Activated CD4-positive, alpha-beta T cell treated with anti-CD3 and anti-CD28 coated beads, Interleukin-10, Interleukin-2, amounts not matched to agents 100 ng/mL and 50 ng/mL, durations not matched to agents 16 hours and 8 hours (primary cell): ENCODE measurements around the gene MPST.

ENCODE experiments used
- DNase-seq: peaks from one replicate; pipeline ENCODE4 v3.0.0-alpha.2; 2020

Gene MPST

DNA sequence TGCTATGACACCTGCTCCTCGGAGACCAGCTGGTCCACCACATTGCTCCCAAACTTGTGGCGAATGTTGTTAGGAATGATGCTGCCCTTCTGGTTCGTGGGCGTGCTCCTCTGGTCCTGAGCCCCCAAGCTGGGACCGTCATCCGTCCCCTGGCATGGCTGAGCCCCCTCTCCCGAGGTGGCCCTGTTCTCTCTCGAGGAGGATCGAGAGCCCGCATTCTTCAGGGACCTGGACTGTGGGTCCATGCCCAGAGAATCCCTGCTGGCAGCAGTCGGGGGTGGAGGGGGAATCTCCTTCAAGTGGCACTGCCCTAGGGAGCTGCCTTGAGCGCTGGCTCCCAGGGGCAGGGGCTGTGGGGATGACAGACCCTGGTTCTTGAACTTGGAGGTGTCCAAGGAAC, 17.7 kb upstream of the MPST start:
- DNase-seq, result no peak

DNA sequence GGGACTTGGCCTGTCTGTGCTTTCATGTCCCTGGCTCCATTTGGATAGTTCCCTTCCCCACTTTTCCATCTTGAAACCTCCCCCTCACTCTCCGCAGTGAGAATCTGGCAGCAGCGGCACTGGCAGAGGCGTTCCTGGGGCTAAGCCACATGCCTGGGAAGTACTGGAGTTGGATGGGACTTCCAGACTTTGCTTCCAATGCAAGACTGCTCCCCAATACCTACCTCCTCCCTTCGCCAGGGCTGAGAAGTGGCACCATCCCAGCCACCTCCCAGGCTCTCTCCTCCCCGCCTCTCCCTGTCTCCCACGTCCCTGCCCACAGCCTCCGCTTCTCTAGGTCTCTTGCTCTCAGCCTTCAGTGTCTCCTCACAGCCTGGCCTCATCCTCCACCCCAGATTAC, 16.9 kb upstream of the MPST start:
- no peak for DNase-seq

DNA sequence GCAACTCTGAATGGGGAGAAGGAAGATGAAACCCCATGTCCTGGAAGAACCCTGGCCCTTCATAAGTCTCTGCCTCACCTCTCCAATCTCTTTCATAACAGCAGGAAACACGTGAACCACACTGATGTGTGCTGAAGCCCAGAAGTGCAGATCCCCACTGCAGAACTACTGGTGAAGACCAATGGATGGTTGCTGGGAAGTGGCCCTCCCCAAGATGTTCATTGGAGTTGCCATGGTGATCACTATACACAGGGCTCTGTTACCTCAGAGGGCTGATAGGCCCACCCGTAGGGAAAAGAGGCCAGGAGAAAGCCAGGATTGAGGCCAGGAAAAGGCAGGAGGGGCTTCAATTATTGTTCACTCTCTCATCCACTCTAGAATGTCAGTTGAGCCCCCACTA, 11.9 kb upstream of the MPST start:
- no peak for DNase-seq

DNA sequence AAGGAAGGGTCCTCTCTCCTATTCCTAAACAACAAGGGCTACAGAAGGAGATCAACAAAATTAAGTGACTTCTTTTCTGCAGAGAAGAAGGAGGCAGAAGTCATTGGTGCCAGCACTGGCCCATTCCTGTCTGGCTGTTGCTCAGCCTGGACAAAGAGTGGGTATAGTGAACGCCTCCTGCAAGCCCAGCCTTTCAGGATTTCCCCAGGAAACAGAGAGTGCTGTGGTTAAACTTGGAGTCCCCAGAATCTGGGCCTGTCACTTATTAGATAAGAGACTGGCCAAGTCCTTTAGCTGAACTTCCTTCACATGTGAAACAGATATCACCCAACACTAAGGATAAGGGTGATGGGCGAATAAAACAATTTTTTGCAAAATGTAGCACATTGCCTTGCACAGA, 11.2 kb upstream of the MPST start:
- DNase-seq, result no peak

DNA sequence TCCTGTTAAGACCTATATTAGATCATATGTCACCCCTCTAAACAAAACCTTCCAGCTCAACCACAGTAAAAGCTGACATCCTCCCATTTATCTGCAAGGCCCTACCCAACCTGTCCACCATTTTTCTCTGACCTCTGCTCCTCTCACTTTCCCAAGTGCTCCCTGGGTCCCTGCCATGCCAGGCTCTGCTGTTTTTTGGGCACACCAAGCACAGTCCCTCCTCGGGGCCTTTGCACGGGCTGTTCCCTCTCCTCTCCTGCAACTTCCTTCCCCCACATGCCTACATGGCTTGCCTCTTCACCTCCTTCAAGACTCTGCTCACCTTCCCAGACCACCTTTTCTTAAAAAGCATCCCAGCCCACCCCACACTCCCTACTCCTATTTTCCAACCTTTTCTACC, 10.1 kb upstream of the MPST start:
- DNase-seq, result no peak

DNA sequence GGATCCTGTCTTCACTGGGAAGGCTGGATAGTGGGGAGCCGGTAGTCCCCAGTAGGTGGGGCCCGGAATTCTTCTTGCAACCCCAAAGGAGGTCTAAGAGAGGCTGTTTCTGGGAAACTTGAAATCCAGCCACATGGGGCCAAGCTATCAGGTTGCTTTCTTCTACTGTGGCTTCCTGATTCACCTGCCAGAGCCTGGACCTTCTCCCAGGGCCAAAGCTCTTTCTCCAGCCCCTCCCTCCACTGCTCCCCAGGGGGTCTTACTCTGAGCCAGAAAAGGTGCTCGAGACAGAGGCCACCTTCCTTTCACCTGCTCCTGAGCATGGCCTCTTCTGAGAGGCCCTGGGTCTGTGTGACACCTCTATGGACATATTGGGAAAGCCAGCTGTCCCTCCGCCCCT, 9.4 kb upstream of the MPST start:
- DNase-seq, result no peak

DNA sequence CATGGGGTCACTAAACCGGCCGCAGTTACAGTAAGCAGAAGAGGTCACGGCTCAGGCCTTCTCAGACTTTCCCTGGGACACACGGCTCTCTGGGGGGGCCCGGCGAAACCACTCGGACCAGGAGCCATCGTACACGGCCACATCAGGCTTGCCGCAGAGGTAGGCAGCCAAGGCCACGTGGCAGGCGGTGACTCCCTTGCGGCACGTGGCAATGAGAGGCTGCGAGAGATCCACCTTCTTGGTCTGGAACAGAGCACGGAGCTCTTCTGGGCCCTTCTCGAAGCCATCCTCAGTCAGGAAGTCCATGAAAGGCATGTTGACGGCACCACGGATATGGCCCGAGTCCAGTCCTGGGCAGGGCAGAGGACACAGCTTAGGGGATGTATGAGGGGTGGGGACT, 8.6 kb upstream of the MPST start:
- DNase-seq, result no peak

DNA sequence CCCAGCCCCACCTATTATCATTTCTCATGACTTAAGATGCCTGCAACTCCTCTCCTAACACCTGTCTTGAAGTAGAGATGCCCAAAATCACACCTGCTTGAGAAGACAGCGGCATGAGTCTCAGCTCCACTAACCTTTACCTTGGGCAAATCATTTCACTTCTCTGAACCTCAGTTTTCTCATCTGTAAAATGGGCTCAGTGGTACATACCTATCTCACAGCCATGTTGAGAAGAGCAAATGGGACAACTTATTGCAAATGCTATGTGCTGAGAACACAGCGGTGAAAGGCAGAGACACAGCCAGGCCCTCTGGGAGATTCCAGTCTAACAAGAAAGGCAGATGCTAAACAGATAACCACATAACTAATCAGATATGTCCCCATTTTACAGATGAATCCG, 8.1 kb upstream of the MPST start:
- DNase-seq, result no peak

DNA sequence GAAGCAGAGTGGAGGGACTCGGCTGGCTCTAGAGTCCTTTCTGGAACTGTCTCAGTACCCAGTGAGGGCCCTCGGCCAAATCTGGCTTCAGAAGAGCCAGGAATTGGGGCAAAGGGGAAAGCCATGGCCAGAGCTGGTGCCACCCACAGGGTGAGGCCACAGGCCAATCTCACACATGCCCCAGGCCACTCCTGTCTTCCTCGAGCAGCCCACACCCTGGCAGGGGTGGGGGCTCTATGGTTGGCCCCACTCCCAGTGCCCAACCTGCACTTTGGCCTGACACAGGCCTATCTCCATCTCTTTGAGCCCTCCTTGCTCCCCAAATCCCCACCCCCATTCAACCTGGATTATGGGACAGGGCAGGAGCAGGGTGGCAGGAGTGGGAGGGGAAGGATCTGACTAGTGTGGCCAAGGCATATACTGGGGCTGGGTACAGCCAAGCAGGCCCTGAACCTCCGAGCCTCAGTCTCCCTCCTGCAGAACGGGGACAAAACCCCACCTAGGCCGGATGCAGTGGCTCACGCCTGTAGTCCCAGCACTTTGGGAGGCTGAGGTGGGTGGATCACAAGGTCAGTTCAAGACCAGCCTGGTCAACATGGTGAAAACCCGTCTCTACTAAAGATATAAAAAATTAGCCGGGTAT, 7.2 kb upstream of the MPST start:
- no peak for DNase-seq

DNA sequence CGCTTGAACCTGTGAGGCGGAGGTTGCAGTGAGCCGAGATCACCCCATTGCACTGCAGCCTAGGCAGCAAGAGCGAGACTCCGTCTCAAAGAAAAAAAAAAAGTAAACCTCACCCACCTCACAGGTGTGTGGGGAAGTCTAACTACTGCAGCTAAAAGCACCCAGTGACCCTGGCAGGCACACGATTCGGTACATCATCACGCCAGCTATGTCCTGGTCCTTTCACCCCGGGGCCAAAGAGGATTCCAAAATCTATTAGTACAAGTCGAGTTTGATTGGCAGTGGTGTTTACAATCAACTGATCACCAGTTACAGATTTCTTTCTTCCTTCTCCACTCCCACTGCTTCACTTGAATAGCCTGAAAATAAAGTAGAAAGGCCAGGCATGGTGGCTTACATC, 6.6 kb upstream of the MPST start:
- no peak for DNase-seq

DNA sequence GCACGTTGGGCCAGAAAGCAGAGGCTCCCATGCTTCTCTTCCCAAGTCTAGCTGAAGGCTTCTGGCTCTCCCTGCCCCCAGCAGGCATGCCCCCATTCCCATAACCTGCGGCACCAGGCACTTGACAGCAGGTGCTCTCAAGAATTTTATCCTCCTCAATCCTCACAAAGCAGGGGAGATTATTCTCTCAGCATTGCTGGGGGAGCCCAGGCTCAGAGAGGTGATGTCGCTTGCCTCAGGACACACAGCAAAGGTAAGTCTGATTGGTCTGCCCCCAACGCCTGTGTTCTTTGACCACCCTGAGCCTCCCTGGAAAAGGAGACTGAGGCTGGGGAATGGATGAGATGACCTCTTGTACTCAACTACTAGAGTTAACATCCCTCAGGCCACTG, 5.1 kb upstream of the MPST start:
- DNase-seq, result no peak

DNA sequence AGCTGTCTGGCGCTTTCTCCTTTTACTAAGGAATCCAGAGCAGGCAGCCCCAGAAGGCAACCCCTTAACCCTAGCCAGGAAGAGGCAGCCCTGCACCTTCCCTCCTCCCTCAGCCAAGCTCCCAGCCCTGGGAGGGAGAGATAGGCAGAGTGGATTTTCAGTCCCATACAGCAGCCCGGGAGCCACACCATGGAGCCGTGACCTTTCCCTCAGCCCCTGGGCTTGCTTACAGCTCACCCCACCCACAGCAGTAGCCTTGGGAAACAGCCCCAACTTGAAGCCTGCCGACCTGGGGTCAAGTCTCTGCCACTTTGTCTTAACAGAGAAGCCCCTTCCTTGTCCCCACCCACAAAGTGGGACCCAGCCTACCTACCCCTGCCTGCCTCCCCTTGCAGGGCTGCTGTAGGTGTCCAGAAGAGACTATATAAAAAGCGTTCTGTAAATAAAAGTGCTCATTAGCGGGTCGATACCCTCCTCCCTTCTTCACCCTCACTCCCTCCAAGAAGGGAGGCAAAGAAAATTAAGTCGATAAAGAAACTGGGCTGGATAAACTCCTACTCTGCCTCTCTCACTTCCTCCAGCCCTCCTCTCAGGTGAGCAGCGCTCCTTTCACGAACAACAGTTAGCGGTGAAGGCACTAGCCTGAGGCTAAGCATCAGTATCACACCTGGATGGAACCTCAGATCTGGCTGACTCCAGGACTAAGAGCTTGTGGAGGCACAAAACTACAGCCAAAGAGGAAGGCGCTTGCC, 4.5 kb upstream of the MPST start:
- DNase-seq, result no peak

DNA sequence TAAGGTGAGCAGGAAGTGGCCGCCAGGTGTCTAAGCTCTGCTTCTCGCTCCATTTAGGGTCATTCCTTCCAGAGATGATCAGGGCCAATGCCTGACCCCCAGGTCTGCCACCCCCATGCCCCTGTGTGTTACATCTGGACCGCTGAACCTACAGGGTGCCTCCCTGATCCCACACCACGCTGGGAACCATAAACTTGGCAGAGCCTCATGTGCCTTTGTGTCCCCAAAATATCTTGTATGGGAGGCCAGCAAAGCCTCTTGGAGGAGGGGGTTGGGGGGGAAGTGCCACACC, 4.0 kb upstream of the MPST start:
- DNase-seq, result no peak

DNA sequence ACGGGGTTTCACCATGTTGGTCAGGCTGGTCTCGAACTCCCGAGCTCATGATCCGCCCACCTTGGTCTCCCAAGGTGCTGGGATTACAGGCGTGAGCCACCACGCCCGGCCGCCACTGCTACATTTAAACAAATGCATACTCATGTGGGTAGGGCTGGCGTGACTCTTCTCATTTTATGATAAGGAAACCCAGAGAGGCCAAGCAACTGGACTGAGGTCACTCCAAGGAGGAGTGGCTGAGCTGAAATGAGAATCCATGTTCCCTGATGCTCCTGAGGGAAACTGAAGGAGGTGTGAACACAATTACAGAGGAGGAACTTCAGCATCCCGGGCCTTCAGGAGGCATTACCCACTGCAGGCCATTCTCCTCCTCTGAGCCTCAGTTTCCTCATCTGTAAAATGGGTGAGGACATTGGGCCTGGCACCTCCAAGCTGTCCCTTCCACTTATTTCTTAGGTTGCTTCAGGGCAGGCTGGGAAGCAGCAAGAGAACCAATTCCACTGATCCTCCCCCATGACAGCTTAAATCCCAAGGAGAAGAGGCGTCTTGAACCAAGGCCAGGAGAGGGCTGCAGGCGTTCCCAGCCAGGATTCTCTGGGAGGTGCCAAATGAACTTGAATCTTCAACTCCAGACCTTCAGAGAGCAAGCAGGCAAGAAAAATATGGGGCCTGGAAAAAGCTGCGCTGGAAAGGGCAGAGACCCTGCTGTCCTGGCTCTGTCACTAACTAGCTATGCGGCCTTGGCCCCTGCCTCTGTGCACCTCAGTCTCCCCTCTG, 3.2 kb upstream of the MPST start:
- no peak for DNase-seq

DNA sequence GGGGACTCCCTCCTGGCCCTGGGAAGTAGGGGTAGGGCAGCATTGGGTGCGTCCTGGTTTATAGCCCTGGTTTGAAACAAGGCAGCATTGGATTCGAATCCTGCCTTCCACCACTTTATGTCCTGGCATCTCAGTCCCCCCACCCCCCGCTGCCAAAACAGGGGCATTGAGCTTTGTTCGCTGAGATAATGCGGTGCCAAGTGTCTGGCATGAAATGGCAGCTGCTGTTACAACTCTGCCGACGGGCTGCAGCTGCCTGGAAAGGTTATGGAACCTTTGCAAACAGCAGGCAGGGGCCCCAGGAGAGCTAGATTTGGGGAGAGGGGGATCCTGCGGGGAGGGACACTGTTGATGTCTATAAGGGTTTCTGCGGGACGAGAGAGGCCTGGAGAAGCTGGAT, 2.2 kb upstream of the MPST start:
- no peak for DNase-seq

DNA sequence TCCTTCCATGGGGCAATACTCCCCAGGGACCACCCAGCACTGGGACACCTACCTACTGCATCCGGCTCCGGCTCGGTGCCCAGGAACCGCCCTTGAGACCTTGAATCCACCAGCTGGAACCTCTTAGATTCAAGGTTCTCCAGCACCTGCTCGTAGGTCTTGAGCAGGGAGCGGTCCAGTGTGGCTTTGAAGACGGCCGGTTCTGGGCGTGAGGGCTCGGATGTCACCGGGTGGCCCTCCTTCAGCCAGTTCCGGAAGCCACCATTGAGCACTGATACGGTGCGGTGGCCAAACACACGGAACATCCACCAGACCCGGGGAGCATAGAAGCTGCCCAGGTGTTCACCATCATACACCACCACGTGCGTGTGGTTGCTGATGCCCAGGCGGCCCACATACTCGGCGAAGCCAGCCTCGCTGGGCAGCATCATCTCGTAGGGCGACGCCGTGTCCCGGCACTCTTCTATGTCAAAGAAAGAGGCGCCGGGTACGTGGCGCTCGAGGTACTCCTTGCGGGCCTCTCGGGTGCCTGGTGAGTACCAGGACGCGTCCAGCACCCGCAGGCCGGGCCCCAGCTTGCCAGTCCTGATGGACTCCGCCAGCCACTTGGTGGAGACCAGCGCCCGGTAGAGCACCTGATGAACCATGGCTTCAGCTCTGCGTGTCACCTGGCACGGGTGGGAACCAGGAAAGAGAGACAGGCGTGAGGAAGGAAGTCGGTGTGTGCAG, 1.3 kb upstream of the MPST start:
- no peak for DNase-seq

DNA sequence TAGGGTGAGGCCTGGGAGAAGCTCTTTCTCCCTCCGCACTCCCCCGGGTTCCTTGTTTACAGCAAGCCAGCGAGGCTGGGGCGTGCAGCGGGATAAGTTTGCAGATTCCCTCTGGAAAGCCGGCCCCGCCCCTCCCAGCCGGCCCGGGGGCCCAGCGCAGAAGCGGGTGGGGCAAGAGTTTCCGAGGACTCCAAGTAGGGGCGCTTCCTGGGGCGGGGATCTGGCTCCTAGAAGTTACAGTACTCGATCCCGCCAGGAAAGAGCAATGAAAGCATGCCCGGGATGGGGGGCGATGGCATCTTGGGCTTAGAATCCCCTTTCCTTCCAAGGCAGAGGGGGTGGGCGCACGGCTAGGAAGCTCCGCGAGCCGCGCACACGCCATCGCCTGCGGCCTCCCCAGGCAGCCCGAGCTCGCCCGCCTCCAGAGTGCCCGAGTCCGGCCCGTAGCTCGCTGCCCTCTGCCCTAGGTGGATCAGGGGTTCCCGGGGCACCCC, 680 bp upstream of the MPST start:
- no peak for DNase-seq

DNA sequence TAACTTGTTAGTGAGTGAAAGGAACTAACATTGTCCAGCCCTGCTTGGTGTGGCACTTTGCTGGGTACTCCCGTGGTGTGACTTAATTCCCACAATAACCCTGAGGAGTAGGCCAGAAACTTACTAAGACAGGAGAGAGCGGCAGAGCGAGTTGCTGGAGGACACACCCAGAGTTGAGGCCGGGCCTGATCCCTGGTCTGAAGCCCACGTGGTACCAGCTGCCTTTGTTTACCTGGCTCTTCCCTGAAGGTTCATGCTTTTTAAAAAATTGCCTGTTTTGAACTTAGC, 594 bp downstream of the MPST start:
- DNase-seq, result peak; percentile 39

DNA sequence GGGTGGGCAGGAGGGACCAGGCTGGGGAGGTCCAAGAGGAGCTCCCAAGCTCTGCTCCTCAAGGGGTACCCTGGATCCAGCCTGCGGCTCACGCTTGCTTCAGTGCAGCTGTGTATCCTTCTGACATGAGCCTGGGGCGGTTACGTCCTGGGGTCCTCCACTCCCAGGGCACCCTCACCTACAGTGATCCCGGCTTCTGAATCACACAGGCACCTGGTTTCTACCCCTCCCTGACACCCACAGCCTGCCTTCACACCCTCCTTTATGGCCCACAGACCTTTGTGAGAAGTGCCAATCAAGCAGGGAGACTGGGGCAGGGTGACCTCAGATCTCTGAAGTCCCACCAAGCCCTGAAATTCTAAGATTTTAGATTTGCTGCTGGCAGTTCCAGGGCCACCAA, 1.5 kb downstream of the MPST start:
- DNase-seq, result no peak

DNA sequence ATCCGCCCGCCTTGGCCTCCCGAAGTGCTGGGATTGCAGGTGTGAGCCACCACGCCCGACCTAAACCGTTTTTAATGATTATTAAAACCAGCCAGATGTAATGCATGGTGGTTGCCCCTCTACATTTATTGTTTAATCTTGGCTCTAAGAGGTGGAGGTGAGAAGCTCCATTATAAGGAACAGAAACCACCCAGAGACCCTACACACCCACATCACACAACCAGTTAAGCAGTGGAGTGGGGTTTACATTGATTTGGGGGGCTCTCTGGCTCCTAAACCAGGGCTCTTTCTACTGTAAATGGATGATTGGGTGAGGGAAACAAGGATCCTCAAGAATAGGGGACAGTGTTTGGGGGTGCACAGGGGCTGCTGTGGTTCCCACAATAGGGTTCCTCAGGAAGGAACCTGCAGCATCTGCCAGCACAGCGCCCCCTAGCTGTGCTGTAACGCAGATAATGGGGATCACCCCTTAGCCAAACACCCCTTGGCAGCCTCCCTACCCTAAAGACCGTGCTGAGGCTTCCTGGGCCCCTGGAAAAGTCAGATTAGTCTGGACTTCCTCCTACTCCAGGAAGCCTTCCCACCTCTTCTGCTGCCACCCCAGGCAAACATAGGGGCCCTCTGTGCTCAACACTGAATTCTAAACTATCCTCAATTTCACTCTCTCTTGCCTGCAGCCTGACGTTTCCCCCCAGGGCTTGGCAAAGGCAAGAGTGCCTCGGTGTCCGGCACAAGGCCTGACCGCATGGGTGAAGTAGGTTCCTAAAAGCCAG, 2.4 kb downstream of the MPST start:
- DNase-seq, result peak; percentile 71

DNA sequence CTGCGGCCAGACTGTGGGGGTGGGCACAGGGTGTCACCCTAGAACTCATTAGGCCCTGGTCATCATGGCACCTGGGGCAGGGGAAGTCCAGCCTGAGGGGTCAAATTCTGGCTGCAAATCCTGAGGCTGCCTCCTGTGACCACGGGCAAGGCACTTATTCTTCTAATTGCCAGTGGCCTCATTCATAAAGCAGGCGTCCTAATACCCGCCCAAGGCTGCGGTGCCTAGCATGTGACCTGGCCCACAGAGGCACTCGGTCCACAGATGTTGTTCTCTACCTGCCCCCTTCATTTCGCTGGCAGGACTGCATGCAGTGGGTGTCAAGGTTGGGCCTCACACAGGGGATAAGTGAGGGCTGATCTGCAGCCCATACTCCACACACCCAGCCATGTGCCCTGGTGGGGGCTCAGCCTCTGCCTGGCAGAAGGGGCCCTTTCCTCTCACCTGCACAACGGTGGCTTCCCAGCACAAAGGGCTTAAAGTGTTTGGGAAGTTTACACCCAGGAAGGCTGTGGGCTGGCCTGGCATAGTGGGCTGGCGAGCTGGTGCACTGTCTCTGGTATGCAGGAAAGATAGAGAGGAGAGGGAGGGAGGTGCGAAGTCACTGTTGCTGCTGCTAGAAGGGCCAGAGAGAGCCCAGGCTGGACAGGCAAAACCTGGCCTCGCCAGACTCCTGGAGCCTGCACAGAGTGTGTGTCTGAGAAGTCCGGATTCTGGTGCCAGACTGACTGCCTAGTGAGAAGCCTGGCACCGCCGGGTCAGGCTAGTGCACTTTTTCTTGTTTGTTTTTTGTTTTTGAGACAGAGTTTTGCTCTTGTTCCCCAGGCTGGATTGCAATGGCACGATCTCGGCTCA, 3.2 kb downstream of the MPST start:
- no peak for DNase-seq

DNA sequence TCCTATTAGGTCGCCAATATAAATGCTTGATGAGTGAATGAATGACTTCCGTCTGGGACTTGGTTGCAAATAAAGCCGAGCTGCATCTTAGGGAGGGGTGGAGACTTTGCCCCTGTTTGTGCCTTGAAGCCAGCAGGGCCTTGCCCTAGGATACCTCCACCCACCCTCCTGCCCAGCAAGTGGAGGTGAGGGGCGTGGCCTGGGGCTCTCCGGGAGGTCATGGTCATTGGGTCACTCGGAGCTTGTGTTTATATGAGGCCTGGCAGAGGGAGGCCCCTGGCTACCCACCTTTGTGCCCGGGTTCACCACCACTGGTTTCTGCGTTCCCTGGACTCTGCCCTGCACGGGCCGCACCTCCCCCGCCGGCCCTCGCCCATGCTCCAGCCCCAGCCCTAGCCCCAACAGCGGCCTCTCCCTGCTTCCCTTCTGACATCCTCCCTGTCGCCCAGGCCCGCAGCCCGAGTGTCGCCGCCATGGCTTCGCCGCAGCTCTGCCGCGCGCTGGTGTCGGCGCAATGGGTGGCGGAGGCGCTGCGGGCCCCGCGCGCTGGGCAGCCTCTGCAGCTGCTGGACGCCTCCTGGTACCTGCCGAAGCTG, 4.3 kb downstream of the MPST start:
- no peak for DNase-seq
